Hepatic stellate cell (primary cell): ENCODE results near the gene EFHD1.
"Not testable (repeated sequence)": the region's sequence is repeated elsewhere in the genome, so short reads cannot be mapped to it uniquely, and the experiment has no call there.

ENCODE experiments used
- DNase-seq: peaks from one replicate; pipeline ENCODE4 v3.0.0; 2011; ENCODE audit warnings: low spot score

EFHD1 gene

GRCh38 chr2:232621186-232621585, 12.2 kb upstream of the EFHD1 start:
- no peak for DNase-seq

GRCh38 chr2:232622563-232622962, 10.8 kb upstream of the EFHD1 start:
- DNase-seq: no peak

GRCh38 chr2:232623768-232624765, 9.3 kb upstream of the EFHD1 start:
- peak; percentile 25 for DNase-seq

GRCh38 chr2:232626584-232626983, 6.8 kb upstream of the EFHD1 start:
- peak; percentile 3 for DNase-seq

DNA sequence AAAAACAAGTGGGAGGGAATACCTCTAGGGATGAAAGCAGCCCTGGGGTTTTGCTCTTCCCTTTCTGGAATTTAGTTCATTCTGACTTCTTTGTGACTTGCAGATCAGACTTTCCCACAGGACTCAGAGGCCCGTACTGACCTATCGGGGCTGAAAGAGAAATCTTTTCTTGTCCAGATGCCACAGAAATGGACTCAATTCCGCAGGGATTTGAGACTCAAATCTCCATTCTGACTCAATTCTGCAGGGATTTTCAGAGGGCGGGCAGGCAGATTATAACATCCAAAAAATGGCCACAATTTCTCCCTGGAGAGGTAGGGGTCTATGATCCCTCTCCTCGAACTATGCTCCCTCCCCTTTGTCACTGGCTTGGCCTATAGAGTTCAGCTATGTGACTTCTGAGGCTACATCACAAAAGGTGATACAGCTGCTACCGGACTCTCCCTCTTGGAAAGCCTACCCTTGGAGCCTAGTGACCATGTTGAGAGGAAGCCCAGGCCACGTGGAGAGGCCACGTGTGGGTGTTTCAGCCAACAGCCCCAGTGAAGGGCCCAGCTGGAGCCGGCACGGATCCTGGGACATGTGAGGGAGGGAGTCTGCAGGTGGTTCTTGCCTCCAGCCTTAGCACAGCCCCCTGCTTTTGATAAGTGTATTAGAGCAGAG, 4.8 kb upstream of the EFHD1 start:
- DNase-seq: peak; percentile 68

- DNase-seq: no peak
These were observed 4.3 kb upstream of the EFHD1 start for GRCh38 chr2:232629129-232629475.

GRCh38 chr2:232632229-232632903, 1.0 kb upstream of the EFHD1 start:
- DNase-seq: no peak

DNA sequence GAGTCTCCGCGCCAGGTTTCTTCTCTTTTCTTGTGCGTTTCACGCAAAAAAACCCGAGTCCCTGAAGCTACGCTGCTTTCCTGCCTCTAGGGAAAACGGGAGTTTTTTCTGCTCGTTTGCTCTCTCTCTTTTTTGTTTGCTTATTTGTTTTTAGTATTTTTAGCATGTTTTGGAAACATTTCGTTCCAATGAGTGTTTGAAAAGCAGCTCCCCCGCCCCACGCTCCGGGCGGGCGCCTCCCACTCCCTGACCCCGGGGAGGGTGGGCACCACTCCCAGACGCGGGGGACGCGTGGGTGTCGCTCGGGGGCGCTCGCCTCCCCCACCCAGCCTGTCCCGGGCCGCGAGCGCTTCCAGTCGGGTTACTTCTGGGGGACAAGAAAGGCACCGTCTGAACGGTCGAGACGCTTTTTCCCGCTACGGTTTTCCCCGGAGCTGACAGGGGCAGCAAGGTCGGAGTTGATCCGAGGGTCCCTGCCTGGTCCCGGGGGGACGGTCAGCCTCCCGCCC, 446 bp upstream of the EFHD1 start:
- peak; percentile 53 for DNase-seq

GRCh38 chr2:232634206-232635150, 1.1 kb downstream of the EFHD1 start:
- peak; percentile 66 for DNase-seq

DNA sequence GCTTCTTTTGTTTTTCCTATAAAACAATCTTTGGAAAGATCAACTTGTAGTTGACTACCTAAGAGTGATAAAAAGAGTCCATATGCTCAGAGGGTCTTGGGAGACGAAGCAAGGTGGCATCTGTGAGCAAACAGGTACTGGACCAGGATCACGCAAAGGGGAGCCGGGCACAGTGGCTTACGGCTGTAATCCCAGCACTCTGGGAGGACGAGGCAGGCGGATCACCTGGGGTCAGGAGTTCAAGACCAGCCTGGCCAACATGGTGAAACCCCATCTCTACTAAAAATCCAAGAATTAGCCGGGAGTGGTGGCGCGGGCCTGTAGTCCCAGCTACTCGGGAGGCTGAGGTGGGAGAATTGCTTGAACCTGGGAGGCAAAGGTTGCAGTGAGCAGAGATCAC, 2.0 kb downstream of the EFHD1 start:
- not testable (repeated sequence) for DNase-seq

DNA sequence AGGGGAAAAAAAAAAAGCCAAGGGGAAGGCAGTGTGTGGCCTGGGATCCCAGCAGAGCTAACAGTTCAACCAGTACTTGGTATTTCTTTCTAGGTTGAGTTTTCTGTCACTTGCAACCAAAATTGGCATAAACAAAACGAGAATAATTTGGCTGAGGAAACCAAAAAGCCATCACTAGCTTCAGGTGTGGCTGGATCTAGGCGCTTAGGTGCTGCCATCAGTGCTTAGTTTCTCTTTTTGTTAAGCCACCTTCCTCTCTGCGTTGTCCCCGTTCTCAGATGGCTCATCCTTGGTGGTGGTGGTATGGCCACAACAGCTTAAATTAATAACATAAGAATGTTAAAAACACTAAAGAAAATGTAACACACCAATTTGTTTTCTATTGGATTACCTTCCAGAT, 2.4 kb downstream of the EFHD1 start:
- DNase-seq: no peak

DNA sequence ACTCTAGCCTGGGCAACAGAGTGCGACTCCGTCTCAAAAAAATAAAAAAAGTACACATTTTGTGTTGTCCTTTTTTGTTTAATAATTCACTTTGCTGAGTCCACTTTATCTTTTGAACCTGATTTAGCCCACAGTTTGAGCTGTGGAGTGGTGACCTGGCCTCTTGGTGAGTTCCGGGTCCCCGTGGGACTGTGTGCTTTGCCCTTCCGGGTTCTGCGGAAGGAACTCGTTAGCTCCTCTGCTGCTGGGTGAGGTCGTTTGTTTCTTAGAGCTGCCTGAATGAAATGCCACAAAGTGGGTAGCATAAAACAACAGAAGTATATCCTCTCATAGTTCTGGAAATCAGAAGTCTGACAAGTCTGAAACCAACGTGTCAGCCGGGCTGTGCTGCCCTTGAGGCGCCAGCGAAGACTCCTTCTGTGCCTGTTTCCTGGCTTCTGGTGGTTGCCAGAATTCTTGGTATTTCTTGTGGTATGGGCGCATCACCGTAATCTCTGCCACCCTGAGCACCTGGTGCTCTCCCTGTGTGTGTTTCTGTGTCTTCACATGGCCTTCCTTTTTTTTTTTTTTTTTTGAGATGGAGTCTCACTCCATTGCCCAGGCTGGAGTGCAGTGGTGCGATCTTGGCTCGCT, 3.5 kb downstream of the EFHD1 start:
- peak; percentile 3 for DNase-seq

- DNase-seq: no peak
These were observed 4.6 kb downstream of the EFHD1 start for GRCh38 chr2:232637866-232638583.

DNA sequence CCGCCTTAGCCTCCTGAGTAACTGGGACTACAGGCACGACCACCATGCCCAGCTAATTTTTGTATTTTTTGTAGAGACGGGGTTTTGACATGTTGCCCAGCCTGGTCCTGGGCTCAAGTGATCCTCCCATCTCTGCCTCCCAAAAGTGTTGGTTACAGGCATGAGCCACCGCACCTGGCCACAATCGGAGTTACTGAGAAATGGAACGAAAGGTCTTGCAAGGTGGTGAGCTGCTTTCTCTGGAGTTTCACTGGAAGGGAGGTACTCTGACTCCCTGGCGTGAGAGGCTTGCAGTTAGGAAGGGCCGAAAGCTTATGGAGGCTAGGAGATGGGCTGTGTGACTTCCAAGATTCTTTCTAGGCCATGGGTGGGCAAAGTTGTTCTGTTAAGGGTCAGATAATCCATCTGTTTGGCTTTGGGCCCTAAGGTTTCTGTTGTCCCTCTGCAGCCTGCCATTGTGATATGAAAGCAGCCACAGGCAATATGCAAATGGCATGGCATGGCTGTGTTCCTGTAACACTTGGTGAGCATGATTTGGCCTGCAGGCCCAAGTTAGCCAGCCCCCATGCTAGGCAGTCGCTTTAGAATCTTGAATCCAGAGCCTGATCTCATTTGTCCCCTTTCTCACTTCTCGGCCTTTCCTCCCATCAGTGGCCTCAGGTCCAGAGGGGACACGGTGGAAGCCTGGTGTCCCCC, 7.9 kb downstream of the EFHD1 start:
- DNase-seq: no peak

GRCh38 chr2:232643147-232643425, 9.7 kb downstream of the EFHD1 start:
- DNase-seq: no peak

DNA sequence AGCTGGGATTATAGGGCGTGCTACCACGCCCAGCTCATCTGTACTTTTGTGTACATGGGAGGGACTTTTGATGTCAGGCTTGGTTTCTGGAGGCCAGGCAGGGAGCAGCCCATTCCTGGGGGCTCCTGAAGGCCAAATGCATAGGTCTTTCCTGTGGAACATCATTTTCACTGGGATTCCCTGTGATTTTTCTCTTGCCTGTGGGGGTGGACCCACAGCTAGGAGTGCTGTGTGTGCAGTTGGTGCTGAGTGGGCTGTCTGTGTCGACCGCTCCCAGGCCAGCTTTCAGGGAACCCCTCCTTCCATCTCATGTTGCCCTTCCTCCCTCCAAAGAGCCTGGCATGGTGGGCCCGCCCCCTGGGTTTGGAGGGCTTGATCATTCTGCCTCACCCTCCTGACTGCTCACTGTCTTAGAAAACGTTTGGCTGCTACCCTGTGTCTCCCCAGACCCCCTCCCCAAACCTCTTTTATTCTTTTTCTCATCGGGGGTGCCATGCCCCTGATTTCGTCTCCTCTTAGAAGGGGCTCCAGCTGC, 10.5 kb downstream of the EFHD1 start:
- no peak for DNase-seq

DNA sequence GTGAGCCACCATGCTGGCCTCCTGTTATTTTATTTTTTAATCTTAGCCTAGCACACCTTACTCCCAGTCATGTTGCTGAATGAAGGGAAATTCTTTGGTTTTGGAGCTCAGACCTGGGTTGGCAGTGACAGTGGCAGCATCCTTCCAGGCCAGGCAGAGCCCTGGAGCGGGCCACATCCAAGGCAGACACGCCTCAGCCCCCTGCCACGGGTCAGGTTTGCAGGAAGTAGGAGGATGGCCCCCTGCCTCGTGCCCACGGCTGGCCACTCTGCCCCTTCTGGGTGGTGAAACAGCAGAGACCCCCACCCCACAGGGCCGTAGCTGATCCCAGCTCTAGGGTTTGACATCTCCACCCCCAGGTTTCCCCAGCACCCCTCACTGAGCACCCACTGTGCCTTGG, 11.7 kb downstream of the EFHD1 start:
- DNase-seq: no peak

DNA sequence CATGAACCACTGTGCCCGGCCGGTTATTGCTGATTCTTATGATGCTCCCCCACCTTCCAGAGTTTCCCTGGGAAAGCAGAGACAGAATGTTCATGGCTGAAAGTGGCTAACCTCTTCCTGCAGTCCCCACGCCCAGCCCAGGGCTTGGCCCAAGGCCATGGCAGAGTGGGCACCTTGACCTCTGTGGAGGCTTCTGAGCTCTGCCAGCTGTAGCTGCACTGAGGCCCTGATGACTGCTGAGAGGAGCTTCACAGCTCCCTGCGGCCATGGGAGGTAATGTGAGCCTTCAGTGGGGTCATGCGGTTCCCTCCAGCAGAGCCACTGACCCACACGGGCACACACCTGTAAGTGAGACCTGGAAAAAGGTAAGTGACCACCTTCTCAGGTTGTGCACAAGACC, 13.3 kb downstream of the EFHD1 start:
- DNase-seq: no peak

- no peak for DNase-seq
These were observed 13.9 kb downstream of the EFHD1 start for GRCh38 chr2:232647261-232647660.

DNA sequence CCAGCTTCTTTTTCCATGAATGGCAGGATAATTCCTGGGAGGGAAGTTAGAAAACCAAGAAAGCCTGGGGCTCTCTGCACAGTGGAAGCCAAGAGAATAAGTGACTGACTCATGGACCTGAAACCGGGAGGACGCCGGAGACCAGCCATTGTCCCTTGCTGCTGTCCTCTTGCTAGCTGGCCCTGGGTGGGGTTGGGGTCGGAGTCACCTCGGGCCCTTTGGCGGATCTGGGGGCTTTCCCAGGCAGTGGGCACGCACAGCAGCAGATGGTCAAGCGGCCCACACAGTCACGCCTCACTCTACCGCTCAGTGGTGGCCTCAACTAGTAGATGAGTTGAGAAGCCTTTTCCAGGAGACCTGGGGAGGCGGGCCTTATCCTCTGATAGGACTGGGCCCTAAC, 15.6 kb downstream of the EFHD1 start:
- no peak for DNase-seq
